IPS-NIHi7 (cell line): ENCODE results near the gene LARGE1.

Source experiments
- DNase-seq: peaks from one replicate; pipeline ENCODE4 v3.0.0; 2012; ENCODE audit warnings: mixed read lengths; ENCODE audit errors: extremely low spot score

The LARGE1 gene

GRCh38 chr22:33720166-33720878, 200.0 kb downstream of the LARGE1 start:
- no peak for DNase-seq

- DNase-seq: no peak
Observed at GRCh38 chr22:33717694-33718396, 202.4 kb downstream of the LARGE1 start.

DNA sequence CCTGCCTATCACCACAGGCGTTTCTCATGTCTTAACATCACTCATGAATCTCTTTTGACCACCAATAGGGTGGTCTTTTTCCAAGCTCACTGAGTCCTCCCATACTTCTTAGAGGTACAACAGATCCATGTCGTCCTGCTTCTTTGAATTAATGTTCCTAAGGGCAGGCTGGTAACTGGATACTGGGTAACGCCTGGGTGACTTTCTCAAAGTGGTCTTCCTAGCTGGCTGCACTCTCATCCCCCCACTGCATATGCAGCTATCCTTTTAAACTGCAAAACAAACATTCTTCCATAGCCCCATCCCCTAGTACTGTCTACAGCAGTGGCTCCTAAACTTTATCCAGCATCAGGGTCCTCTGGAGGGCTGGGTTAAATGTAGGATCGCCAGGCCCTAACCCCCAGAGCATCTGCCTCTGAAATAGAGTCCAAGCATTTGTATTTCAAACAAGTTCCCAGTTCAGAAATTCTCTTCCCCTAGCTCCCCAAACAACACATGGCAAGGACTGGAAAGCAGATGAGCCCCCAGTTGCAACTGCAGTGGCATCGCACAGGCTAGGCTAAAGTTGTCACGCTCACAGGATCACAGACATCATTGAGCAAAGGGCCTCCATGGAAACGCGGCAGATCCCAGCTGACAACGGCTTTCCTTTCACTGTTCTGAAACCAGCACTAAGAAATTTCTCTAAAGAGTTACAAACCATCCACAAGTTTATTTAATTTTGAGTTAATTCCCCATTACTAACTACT, 204.9 kb downstream of the LARGE1 start:
- DNase-seq: no peak

GRCh38 chr22:33710326-33710725, 209.9 kb downstream of the LARGE1 start:
- no peak for DNase-seq

GRCh38 chr22:33707581-33707980, 212.7 kb downstream of the LARGE1 start:
- no peak for DNase-seq

- peak; percentile 64 for DNase-seq
Observed at GRCh38 chr22:33706100-33706499, 214.2 kb downstream of the LARGE1 start.

DNA sequence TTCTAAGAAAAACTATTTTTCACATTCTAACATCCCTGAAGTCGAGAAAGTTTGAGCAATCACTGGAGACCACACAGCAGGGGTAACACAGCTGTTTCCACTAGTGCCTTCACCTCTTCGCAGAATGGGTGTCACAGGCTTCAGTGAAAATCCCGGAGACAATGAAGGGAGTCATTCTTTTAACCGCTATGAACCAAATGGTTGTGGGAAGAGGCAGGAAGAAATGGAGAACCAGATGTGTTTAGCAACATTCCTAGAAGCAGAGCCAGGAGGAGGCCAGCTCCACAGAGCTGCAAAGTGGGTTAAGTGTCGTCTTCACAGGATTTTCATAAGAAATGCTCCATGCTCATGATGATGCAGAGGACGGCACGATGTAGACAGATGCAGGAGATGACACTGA, 221.1 kb downstream of the LARGE1 start:
- DNase-seq: no peak

DNA sequence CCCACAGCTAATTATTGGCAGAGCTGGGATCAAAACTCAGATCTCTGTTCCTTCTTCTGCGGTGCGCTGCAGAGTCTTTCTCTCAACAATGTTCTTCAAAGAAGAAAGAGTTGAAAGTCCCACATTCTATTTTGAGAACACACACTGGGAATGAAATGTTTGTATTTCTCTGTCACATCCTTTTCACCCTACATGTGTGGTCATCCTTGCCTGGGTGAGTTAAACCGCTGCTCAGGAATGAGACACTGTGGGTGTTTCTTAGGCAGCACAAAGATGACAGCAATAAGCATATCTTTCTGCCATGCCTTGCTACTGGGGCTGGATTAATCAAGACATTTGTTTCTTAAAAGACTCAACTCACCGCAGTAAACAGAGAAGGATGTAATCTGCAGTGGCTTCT, 222.6 kb downstream of the LARGE1 start:
- no peak for DNase-seq

DNA sequence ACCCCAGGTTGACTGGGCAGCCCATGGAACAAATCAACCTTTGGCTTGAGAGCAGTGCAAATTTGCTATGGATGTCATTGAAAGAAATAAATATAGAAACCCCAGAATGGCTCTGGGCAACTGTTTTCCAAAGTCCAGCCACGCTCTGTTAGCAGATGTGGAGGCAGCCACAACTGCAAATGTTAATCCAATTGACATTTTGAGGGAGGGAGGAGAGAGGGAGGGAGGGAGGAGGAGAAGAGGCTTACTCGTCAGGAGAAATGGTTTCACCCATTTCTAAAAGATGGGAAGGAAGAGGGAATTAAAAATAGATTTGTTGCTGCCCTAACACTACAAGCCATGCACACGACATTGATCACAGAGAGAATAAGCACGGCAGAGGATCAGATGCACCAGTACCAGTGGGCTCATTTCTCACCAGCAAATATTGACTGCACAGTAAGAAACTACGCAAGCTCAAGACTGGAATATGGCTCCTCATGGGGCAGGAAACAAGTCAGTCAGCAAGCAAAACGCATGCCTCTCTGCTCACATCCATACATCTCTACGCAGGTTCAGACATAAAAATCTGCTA, 229.1 kb downstream of the LARGE1 start:
- no peak for DNase-seq

DNA sequence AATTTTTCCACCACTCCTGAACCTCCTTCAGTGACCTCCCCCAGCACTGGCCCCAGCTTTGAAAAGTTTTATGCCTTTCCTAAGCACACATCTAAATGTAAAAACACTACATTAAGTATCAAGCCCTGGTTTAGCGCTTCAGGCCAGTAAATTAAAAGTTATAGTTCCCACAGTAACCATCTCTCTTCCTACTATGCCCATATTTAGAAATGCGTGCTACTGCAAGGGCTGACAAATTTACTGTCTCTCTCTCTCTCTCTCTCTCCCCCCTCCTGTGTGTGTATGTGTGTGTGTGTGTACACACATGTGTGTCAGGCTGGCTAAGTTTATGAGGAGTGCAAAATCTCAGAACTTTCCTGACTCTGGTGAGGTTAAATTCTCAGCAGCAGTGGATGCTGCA, 231.4 kb downstream of the LARGE1 start:
- DNase-seq: no peak

DNA sequence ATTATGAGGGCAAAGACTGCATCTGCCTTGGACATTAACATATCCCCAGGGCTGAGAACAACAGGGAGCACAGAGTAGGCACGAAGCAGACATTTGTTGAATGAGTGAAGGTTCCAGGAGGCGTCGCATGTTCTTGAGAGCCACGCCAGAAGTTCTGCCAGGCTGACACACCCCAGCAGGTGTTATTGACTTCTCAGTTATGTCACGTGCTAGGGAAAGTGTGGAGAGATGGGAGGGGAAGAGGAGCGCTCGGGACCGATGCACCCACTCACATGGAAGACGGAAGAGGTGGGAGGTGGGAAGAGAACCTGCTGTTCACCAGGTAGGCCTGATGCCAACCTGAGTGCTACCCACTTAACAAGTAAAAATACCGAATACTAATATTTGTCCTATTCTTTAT, 232.8 kb downstream of the LARGE1 start:
- no peak for DNase-seq

DNA sequence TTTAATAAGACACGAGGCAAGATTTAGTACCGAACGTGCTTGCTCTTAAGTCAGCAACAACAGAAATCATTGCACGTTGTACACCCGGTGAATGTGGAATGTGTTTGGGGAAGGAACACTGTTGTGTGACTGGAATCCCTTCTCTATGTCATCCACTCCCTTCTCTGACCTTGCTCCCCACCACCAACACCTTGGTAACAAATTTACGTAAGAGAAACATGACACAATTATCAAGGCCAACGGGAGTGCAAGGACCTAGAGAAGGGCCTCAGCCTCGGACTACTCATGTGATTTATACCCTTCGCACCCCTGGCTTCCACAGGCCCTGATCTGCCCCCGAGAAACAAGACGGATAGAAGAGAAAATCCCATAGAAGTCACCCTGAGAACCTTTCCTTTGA, 236.2 kb downstream of the LARGE1 start:
- DNase-seq: no peak

GRCh38 chr22:33682927-33683326, 237.3 kb downstream of the LARGE1 start:
- no peak for DNase-seq

DNA sequence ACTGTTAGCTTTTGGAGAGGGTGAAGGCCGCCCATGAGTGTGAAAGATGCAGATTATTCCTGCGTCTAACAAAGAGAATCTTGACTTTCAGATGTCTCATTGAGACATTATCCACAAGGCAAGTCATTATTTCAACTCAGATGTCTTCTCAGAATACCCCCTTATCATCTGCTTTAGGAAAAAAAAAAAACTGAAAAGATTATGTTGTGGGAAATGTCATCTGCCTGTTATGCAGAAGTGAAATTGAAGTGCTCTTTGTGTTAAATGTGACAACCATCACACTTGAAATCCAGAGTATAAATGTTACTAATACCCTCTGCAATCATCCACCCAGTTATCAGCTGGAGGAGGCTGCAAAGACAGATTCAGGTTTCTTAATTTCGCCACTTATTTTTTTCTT, 239.6 kb downstream of the LARGE1 start:
- DNase-seq: no peak

GRCh38 chr22:33678523-33678922, 241.8 kb downstream of the LARGE1 start:
- DNase-seq: no peak

- no peak for DNase-seq
Observed at GRCh38 chr22:33677536-33677935, 242.7 kb downstream of the LARGE1 start.

DNA sequence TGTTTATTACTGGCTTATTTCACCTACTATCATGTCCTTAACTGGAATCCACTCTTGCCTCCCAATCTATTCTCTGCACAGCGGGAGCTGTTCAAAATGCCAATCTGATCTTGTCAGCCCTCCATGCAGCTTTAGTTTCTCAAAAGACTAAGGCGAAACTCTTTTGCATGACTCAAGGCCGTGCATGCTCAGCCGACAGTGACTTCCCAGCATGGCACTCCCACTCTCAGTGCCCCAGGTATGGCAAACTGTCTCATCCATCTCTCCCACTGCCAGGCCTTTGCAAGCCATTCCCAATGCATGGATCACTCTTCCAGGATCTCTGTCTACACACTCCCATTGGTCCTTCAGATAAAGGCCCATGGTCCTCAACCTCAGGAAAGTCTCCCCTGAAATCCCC, 245.9 kb downstream of the LARGE1 start:
- no peak for DNase-seq

DNA sequence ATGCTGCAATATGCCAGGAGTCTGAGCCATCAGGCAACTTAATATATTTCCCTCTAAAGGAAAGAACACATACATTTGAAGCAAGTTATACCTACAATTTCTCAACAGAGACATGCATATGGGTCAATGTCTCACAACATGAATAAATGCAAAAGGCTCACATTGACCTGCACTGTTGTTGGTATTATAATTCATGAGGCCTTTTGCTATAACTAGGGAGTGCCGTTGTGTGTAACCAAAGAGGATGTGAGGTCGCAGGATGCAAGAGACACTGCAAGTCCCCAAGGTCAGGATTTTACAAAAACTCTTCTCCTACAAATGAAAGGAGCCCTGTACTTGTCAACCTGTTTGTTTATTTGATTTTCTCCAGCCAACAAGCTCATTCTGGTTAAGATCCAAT, 250.5 kb downstream of the LARGE1 start:
- DNase-seq: no peak

- DNase-seq: no peak
Observed at GRCh38 chr22:33666961-33667619, 253.2 kb downstream of the LARGE1 start.

DNA sequence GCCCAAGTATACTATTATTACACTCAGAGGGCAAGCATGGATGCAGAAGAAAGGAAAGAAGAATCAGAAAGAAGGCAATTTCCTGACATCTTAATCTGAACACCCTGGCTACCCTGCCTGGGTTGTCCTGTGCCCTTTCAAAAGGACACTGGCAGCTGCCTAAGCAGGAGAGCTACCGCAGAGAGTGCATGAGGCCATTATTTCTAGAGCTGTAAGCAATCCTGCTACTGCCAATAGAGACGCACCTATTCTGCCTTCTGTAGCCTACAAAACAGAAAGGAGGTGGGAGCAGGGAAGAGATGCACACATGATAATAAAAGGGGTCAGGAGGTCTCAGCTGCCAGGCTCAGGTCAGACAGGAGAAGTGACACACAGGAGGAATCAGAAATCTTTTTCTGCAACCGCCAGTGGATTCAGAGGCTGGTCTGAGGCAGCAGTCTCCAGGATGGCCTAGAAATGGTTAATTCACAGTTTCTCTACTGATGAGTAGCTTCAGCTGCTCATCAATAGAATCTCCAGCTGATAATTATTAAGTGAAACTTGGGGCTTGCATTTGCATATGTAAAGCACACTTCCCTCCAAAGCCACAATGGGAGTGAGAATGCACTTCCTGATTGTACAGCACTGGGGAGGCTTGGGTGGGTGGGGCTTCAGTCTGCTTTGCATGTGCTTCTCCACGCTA, 253.9 kb downstream of the LARGE1 start:
- no peak for DNase-seq

- DNase-seq: no peak
Observed at GRCh38 chr22:33659448-33659847, 260.8 kb downstream of the LARGE1 start.
